DOHH2 (cell line): ENCODE results near the gene HJV.

Experiments used
- H3F3A ChIP-seq: fragments of 200-600 bp; sonication (generic), shearing (Covaris generic); 2 replicates; pipeline ENCODE4 v1.6.0; 2016; ENCODE audit warnings: antibody characterized with exemption, mild to moderate bottlenecking; ENCODE audit not compliant: control insufficient read depth, insufficient read depth
- H3K27ac ChIP-seq: fragments of 200-600 bp; sonication (generic); 2 replicates; pipeline ENCODE4 v1.5.1; 2014; ENCODE audit warnings: low read depth, mild to moderate bottlenecking, low read length, moderate library complexity
- H3K27me3 ChIP-seq: fragments of 200-600 bp; sonication (generic); 2 replicates; pipeline ENCODE4 v1.6.1; 2014; ENCODE audit warnings: mild to moderate bottlenecking, low read length, mixed read lengths; ENCODE audit not compliant: control insufficient read depth
- H3K36me3 ChIP-seq: fragments of 200-600 bp; sonication (generic); 2 replicates; pipeline ENCODE4 v1.6.1; 2014; ENCODE audit warnings: mild to moderate bottlenecking, low read length, moderate library complexity, mixed read lengths; ENCODE audit not compliant: control insufficient read depth
- H3K4me1 ChIP-seq: fragments of 200-600 bp; sonication (generic); 2 replicates; pipeline ENCODE4 v1.6.1; 2014; ENCODE audit warnings: mild to moderate bottlenecking, low read length, mixed read lengths; ENCODE audit not compliant: control insufficient read depth
- H3K4me2 ChIP-seq: fragments of 200-600 bp; sonication (generic); 2 replicates; pipeline ENCODE4 v1.6.0; 2014; ENCODE audit warnings: mild to moderate bottlenecking, low read length, moderate library complexity
- H3K4me3 ChIP-seq: fragments of 200-600 bp; sonication (generic); 2 replicates; pipeline ENCODE4 v1.5.1; 2014; ENCODE audit warnings: mild to moderate bottlenecking, low read length, mixed read lengths
- H3K79me2 ChIP-seq: fragments of 200-600 bp; sonication (generic); 2 replicates; pipeline ENCODE4 v1.6.1; 2014; ENCODE audit warnings: mild to moderate bottlenecking, low read length, mixed read lengths; ENCODE audit not compliant: control insufficient read depth
- H3K9me2 ChIP-seq: fragments of 200-600 bp; sonication (generic); replicated peaks from 2 replicates; pipeline ENCODE4 v1.6.1; 2014; ENCODE audit warnings: mild to moderate bottlenecking, low read length, mixed read lengths; ENCODE audit not compliant: control insufficient read depth
- H3K9me3 ChIP-seq: fragments of 200-600 bp; sonication (generic); 2 replicates; pipeline ENCODE4 v1.6.1; 2014; ENCODE audit warnings: antibody characterized with exemption, low read length, mixed read lengths; ENCODE audit not compliant: control insufficient read depth, insufficient read depth
- H4K20me1 ChIP-seq: fragments of 200-600 bp; sonication (generic); 2 replicates; pipeline ENCODE4 v1.6.0; 2014; ENCODE audit warnings: low read depth, mild to moderate bottlenecking, antibody characterized with exemption, low read length, moderate library complexity; ENCODE audit not compliant: control insufficient read depth, insufficient read depth
- EZH2phosphoT487 ChIP-seq: fragments of 200-600 bp; sonication (generic); IDR thresholded peaks from 2 replicates; pipeline ENCODE4 v1.6.1; 2017; ENCODE audit warnings: borderline replicate concordance, mild to moderate bottlenecking, antibody characterized with exemption, low read length, moderate library complexity, mixed read lengths
- TF ChIP-seq, protein P1 (sequence below): fragments of 200-600 bp; sonication (generic); IDR thresholded peaks from one replicate; pipeline ENCODE4 v1.5.1; 2014; ENCODE audit warnings: antibody characterized with exemption, mild to moderate bottlenecking, low read depth, low read length; ENCODE audit not compliant: poor library complexity, severe bottlenecking

Gene HJV

GRCh38 chr1:146022403-146023127 lies 1.0 kb upstream of the HJV start:
- Histone ChIP-seq H3K79me2 (no peaks in the 10 kb centered on the region), H3K4me3 (no peak overlapping the region), H3K36me3 (no peaks in the 10 kb centered on the region), H3K9me2 (no peaks in the 10 kb centered on the region), H4K20me1 (no peaks in the 10 kb centered on the region), H3K4me1 (no peaks in the 10 kb centered on the region), H3K9me3 (no peaks in the 10 kb centered on the region), H3K27me3 (peaks cover 55% of the 10 kb centered on the region), H3K27ac (no peak overlapping the region), H3F3A (no peaks in the 10 kb centered on the region), H3K4me2 (no peak overlapping the region)
- TF ChIP-seq EZH2phosphoT487: no peak
- TF ChIP-seq, protein P1, sequence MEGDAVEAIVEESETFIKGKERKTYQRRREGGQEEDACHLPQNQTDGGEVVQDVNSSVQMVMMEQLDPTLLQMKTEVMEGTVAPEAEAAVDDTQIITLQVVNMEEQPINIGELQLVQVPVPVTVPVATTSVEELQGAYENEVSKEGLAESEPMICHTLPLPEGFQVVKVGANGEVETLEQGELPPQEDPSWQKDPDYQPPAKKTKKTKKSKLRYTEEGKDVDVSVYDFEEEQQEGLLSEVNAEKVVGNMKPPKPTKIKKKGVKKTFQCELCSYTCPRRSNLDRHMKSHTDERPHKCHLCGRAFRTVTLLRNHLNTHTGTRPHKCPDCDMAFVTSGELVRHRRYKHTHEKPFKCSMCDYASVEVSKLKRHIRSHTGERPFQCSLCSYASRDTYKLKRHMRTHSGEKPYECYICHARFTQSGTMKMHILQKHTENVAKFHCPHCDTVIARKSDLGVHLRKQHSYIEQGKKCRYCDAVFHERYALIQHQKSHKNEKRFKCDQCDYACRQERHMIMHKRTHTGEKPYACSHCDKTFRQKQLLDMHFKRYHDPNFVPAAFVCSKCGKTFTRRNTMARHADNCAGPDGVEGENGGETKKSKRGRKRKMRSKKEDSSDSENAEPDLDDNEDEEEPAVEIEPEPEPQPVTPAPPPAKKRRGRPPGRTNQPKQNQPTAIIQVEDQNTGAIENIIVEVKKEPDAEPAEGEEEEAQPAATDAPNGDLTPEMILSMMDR: no peak

GRCh38 chr1:146021050-146021445 lies 487 bp downstream of the HJV start:
- Histone ChIP-seq H3K27ac (no peak overlapping the region), H4K20me1 (no peaks in the 10 kb centered on the region), H3K9me3 (no peaks in the 10 kb centered on the region), H3K79me2 (no peaks in the 10 kb centered on the region), H3K36me3 (no peaks in the 10 kb centered on the region), H3F3A (no peaks in the 10 kb centered on the region), H3K4me3 (no peak overlapping the region), H3K4me2 (no peak overlapping the region), H3K4me1 (no peaks in the 10 kb centered on the region), H3K9me2 (no peaks in the 10 kb centered on the region), H3K27me3 (peaks cover 71% of the 10 kb centered on the region)
- no peak for TF ChIP-seq EZH2phosphoT487
- TF ChIP-seq, protein P1: no peak

DNA sequence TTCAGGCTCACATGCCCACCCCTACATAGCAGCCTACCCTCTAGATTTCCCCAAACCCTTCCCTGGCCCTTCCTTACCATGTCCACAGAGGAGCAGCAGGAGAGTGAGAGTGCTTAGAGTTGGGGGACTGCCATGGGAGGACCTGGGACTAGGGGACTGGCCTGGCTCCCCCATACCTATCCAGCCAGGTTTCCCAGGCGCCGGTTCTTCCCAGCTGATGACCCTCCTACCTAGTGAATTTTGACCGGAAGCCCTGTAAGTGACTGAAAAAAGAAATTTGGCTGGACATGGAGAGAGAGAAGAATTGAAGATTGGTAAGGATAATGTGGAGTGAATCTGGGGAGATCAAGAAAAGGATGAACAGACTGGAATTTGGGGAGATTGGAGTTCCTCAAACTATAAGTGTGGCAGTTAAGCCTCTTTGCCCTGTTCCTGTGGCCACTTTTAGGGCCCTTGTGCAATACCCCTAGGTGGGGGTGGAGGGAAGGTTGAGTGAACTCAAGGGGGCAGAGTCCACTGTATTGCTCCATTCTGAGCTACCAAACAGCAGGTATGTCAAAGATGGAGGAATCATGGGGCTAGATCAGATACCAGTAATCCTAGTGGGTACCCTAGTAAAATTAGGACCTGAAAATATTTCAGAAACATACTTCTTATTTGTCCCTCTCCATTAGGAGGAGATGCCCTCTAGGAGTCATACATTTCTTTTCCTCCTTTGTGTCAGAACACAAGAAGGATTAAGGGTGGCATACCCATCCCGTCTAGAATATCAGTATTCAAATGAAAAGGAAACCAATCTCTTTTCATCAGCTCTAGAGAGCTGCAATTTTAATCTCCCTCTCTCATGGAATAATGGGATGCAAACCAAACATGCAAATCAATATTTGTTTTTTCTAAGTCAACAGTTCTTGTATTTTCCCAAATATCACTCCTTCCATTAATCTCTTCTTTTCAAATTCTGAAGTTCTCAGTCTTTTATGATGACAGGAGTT lies 1.2 kb downstream of the HJV start:
- H3F3A ChIP-seq: no peaks in the 10 kb centered on the region
- TF ChIP-seq, protein P1: no peak
- TF ChIP-seq EZH2phosphoT487: no peak
- H3K4me3 ChIP-seq: no peak overlapping the region
- peaks cover 71% of the 10 kb centered on the region for H3K27me3 ChIP-seq
- no peaks in the 10 kb centered on the region for H3K9me3 ChIP-seq
- no peaks in the 10 kb centered on the region for H3K36me3 ChIP-seq
- H3K79me2 ChIP-seq: no peaks in the 10 kb centered on the region
- H3K9me2 ChIP-seq: no peaks in the 10 kb centered on the region
- H3K4me1 ChIP-seq: no peaks in the 10 kb centered on the region
- H3K27ac ChIP-seq: no peak overlapping the region
- H4K20me1 ChIP-seq: no peaks in the 10 kb centered on the region
- H3K4me2 ChIP-seq: no peak overlapping the region
